ENCODE measurements around the gene SETD6. TPM values are rescaled to one million over a fixed set of nuclear protein-coding genes. Genes with fewer than 3 reads are reported as not detected.

The SETD6 gene
- total and polyA plus RNA-seq, 7 donors = 3.6 to 23.5 (median 15.5) TPM

DNA sequence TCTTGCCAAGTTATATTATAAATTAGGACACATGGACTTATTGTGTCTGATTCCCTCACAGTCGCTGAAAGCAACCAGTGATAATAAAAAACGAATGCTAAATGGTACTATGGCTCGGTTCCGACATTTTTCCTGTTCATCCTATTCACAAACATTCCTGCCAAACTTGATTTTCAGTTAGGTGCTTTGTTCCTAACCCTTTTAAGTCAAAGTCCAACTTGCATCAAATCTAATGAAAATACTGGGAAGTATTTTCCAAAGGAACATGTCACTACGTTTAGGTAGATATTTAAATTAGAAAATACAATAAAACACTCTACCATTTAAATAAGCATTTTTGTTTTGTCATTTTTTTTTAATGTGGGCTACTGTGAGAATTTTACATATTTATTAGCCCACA, 21.0 kb downstream of the SETD6 start:
- intact Hi-C loops (cut with DNase I) = no loop called here
- peaks cover 58 to 100% (median 70%) of the 10 kb centered on the region in 4 donors for H3K36me3 ChIP-seq

DNA sequence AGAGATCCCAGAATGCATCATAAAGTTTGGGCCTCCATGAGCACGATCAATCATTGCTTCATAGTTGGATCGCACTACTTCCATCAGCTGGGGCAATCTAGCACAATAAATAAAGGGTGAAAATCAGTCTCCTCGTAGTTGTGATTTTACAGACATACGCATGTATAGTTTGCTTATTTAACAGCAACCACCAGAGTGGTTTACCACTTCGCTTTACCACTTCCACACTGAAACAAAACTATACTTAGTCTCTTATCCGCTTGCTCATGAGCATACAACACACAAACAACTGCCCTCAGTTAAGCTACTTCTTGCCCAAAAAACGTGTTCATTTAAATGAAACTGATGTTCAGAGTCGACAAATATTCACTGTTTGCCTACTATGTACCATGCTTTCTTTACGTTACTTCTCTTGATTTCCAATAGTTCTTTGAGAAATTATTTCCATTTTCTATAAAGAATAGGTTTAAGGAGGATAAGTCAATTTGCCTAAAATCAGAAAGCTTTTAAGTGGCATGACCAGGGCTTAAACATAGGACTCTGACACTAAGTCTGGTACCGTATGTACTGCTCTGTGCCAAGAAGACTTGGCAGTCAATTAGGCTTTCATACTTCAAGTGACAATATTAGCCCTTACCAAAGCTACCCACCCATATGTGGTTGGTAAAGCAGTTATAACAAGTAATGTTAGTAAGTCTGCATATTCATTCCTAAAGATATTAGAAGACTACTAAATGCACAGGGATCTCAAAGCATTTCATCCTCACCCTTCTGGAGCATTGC, 22.0 kb downstream of the SETD6 start:
- WGBS, 2 donors = 82 to 84% methylated on average over 10 of the region's 10 CpGs
- intact Hi-C loops (cut with DNase I) = no loop called here
- Histone ChIP-seq H3K27ac (no peak overlapping the region), H3K9me3 (no peaks in the 10 kb centered on the region), H3K27me3 (no peaks in the 10 kb centered on the region), H3K4me1 (no peaks in the 10 kb centered on the region), H3K4me3 (no peak overlapping the region), H3K36me3 (peaks cover 51 to 100% (median 69%) of the 10 kb centered on the region in 4 donors)
- DNase-seq = no peak
- TF ChIP-seq, protein P1, sequence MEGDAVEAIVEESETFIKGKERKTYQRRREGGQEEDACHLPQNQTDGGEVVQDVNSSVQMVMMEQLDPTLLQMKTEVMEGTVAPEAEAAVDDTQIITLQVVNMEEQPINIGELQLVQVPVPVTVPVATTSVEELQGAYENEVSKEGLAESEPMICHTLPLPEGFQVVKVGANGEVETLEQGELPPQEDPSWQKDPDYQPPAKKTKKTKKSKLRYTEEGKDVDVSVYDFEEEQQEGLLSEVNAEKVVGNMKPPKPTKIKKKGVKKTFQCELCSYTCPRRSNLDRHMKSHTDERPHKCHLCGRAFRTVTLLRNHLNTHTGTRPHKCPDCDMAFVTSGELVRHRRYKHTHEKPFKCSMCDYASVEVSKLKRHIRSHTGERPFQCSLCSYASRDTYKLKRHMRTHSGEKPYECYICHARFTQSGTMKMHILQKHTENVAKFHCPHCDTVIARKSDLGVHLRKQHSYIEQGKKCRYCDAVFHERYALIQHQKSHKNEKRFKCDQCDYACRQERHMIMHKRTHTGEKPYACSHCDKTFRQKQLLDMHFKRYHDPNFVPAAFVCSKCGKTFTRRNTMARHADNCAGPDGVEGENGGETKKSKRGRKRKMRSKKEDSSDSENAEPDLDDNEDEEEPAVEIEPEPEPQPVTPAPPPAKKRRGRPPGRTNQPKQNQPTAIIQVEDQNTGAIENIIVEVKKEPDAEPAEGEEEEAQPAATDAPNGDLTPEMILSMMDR (IDR thresholded peaks at IDR 0.05) = no peak
- TF ChIP-seq POLR2A (IDR thresholded peaks at IDR 0.05) = no peak
- TF ChIP-seq POLR2AphosphoS5 (IDR thresholded peaks at IDR 0.05) = no peak
- no peak for TF ChIP-seq EP300 (IDR thresholded peaks at IDR 0.05)

More for the DNA sequence above, 21.0 kb downstream of the SETD6 start:
- H3K4me1 ChIP-seq = no peaks in the 10 kb centered on the region
- 43 to 84% methylated on average over 5 of the region's 5 CpGs for WGBS, 2 donors
- H3K27me3 ChIP-seq = no peaks in the 10 kb centered on the region
- H3K27ac ChIP-seq = no peak overlapping the region
- no peaks in the 10 kb centered on the region for H3K9me3 ChIP-seq
- TF ChIP-seq EP300 (IDR thresholded peaks at IDR 0.05) (no peak), POLR2AphosphoS5 (IDR thresholded peaks at IDR 0.05) (no peak), POLR2A (IDR thresholded peaks at IDR 0.05) (no peak)
- TF ChIP-seq, protein P1 (IDR thresholded peaks at IDR 0.05) = no peak
- DNase-seq = no peak
- no peak overlapping the region for H3K4me3 ChIP-seq

DNA sequence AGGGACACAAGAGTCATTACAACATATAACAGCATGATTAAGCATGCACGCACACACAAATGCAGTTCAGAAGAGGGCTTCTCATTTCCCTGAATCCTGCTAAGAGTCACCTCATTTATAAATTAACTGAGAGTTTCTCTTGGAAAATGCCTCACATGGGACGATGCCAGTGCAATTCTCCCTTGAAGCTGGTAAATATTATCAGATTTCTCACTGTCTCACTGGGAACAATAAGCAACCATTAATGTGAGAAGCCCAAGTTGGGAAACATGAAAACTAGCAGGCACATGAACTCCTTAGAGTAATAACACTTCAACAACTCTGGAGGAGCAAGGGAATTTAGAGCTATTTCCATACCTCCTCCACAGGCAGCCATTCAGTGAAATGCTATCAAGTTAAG, 26.4 kb downstream of the SETD6 start:
- no peak for DNase-seq
- H3K27ac ChIP-seq = no peak overlapping the region
- WGBS, 2 donors = 84 to 96% methylated on average over 2 of the region's 2 CpGs
- no peaks in the 10 kb centered on the region for H3K27me3 ChIP-seq
- intact Hi-C loops (cut with DNase I) = no loop called here
- H3K4me3 ChIP-seq = no peak overlapping the region
- TF ChIP-seq POLR2A (IDR thresholded peaks at IDR 0.05) = no peak
- H3K4me1 ChIP-seq = no peaks in the 10 kb centered on the region
- H3K36me3 ChIP-seq = peaks cover 53 to 100% (median 74%) of the 10 kb centered on the region in 4 donors
- H3K9me3 ChIP-seq = no peaks in the 10 kb centered on the region

DNA sequence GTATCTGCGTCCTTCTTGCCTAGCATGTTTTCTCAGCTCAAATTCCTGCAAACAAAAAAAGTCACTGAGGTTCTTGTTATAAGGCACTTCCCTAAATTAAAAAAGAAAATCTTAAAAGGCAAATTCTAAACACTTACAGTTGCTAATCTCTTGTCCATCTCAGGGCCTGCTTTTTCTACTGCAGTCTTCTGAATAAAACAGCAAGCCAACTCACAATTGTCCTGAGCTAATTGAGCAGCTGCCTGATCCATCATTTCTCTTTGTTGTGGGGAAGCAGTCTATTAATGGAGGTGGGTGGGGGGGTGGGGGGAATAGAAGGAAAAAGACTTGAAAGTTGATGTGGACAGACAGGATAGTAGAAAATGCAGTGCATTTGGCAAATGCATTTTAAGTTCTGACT, 27.0 kb downstream of the SETD6 start:
- Histone ChIP-seq H3K4me3 (no peak overlapping the region), H3K4me1 (no peaks in the 10 kb centered on the region), H3K9me3 (no peaks in the 10 kb centered on the region), H3K36me3 (peaks cover 48 to 100% (median 73%) of the 10 kb centered on the region in 4 donors), H3K27ac (no peak overlapping the region), H3K27me3 (no peaks in the 10 kb centered on the region)
- TF ChIP-seq POLR2AphosphoS5 (IDR thresholded peaks at IDR 0.05) (no peak), EP300 (IDR thresholded peaks at IDR 0.05) (no peak)
- intact Hi-C loops (cut with DNase I) = no loop called here
- no peak for DNase-seq
- WGBS, 2 donors = 85 to 90% methylated on average over 1 of the region's 1 CpG

DNA sequence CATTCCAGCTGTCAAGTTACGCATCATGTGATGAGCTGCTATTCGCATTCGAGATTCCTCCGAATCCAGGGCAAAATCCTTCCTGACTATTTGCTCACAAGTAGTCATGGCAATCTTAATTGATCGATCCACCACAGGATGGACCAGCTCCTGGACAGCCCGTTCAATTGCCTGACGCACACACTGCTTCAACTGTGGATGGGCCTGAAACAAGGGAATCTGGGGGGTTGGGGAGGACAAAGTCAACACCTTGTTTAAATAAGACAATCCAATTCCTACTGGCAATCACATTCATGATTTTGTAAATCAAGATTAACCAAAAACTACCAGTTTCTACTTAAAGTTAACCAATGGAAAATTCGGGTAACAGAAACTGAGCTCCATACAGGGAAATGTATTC, 28.4 kb downstream of the SETD6 start:
- Histone ChIP-seq H3K4me1 (peaks cover 0 to 13% (median 5%) of the 10 kb centered on the region in 4 donors), H3K9me3 (no peaks in the 10 kb centered on the region), H3K36me3 (peaks cover 37 to 94% (median 63%) of the 10 kb centered on the region in 4 donors), H3K4me3 (no peak overlapping the region), H3K27me3 (no peaks in the 10 kb centered on the region), H3K27ac (no peak overlapping the region)
- intact Hi-C loops (cut with DNase I) = no loop called here
- 94 to 96% methylated on average over 8 of the region's 8 CpGs for WGBS, 2 donors
- no peak for DNase-seq
- no peak for TF ChIP-seq POLR2AphosphoS5 (IDR thresholded peaks at IDR 0.05)
- TF ChIP-seq, protein P1 (IDR thresholded peaks at IDR 0.05) = no peak
- TF ChIP-seq POLR2A (IDR thresholded peaks at IDR 0.05) = no peak
- TF ChIP-seq EP300 (IDR thresholded peaks at IDR 0.05) = no peak
